Prostate gland (tissue), 2 donors: ENCODE results near the gene MYL12A. TPM values are rescaled to one million over a fixed set of nuclear protein-coding genes. Genes with fewer than 3 reads are reported as not detected.

Experiments
- DNase-seq: peaks from one replicate; pipeline ENCODE4 v3.0.0-alpha.2; 2019; ENCODE audit warnings: low spot score
- H3K27ac ChIP-seq, 2 donors: fragments of 200-600 bp; sonication (generic); 2 replicates each; pipeline ENCODE4 v1.5.1; 2017 to 2019
- H3K27me3 ChIP-seq: fragments of 200-600 bp; sonication (generic); replicated peaks from 2 replicates; pipeline ENCODE4 v1.5.1; 2019; ENCODE audit not compliant: insufficient read depth
- H3K36me3 ChIP-seq, 2 donors: fragments of 200-600 bp; sonication (generic); 1 replicate in 1 of 2; 2 replicates in 1 of 2; pipeline versions ENCODE4 v1.5.1 to v1.8.1; 2017 to 2019
- H3K4me1 ChIP-seq: fragments of 200-600 bp; sonication (generic); replicated peaks from 2 replicates; pipeline ENCODE4 v1.5.1; 2019
- H3K4me3 ChIP-seq, 2 donors: fragments of 200-600 bp; sonication (generic); 2 replicates each; pipeline ENCODE4 v1.5.1; 2017 to 2019
- H3K9me3 ChIP-seq: fragments of 200-600 bp; sonication (generic); 2 replicates; pipeline ENCODE4 v1.5.1; 2017
- POLR2A ChIP-seq: fragments of 450-650 bp; IDR thresholded peaks from one replicate; pipeline ENCODE4 v1.6.1; 2016; ENCODE audit warnings: antibody characterized with exemption, mild to moderate bottlenecking
- POLR2AphosphoS5 ChIP-seq: sonication (generic); formaldehyde crosslinking; IDR thresholded peaks from one replicate; pipeline ENCODE4 v1.6.1; 2017; ENCODE audit warnings: antibody characterized with exemption
- WGBS: methylation state at CpG from one replicate; pipeline ENCODE4 v1.1.5; 2018; 5-methylcytosine and 5-hydroxymethylcytosine counted together
- intact Hi-C: fragments of 100-400 bp; cut with DNase I; formaldehyde crosslinking; loops from one replicate; pipeline ENCODE4 v1.14.2; 2022
- total RNA-seq, 2 donors: library from RNA; depleted of rRNA; stranded (reverse); fragments of >200 nt; gene quantifications; one replicate each; pipeline ENCODE4 v1.1.0, GENCODE V29; 2016
- TF ChIP-seq, protein P1 (sequence below), 4 experiments: fragments of 200-600 bp in 2 of 4; fragments of 450-650 bp in 2 of 4; sonication (generic) in 2 of 4; IDR thresholded peaks; 1 replicate in 3 of 4; 2 replicates in 1 of 4; pipeline ENCODE4 v1.5.1; 2016 to 2019; ENCODE audit warnings: antibody characterized with exemption in 4 of 4, mild to moderate bottlenecking in 2 of 4, moderate library complexity in 2 of 4

The MYL12A gene
- total RNA-seq, 2 donors from 2014 or later = 245 to 267 TPM

DNA sequence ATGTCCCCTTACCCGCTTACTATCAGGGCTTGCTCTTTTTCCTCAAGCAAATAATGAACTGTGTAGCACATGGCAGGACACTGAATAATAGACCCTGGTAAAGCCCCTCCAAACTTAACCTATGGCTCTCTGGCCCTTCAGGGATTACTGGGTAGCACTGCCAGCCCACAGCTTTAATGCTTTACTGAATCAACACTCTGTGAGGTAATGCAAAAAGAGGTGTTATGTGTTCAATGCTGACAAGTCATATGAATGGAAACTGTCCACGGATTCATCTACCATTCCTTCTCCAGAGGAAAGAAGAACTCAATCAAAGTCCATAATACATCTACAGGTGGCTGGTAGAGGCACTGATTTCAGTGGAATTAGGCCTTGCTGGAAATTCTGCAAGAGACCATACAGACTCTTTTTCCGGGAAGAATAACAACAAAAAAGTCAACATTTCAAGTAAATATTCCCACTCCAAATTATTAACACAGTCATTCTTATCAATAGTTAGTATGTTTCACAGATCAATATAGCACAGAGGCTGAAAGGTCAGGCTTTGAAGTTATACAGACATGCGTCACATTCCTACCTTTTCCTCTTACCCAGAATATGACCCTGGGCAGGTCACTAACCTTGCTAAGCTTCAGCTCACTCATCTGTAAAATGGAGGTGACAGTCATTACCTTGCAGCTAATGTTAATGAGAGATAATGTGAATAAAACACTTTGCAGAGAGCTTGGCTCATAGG lies 14.0 kb upstream of the MYL12A start:
- WGBS = 89% methylated on average over 4 of the region's 4 CpGs
- DNase-seq = no peak
- intact Hi-C loops = no loop called here
- H3K4me3 ChIP-seq = no peak overlapping the region
- H3K9me3 ChIP-seq = no peaks in the 10 kb centered on the region
- H3K27me3 ChIP-seq = no peaks in the 10 kb centered on the region
- H3K4me1 ChIP-seq = no peaks in the 10 kb centered on the region
- no peaks in the 10 kb centered on the region for H3K36me3 ChIP-seq
- TF ChIP-seq POLR2AphosphoS5 = no peak
- no peak for TF ChIP-seq POLR2A
- TF ChIP-seq, protein P1, sequence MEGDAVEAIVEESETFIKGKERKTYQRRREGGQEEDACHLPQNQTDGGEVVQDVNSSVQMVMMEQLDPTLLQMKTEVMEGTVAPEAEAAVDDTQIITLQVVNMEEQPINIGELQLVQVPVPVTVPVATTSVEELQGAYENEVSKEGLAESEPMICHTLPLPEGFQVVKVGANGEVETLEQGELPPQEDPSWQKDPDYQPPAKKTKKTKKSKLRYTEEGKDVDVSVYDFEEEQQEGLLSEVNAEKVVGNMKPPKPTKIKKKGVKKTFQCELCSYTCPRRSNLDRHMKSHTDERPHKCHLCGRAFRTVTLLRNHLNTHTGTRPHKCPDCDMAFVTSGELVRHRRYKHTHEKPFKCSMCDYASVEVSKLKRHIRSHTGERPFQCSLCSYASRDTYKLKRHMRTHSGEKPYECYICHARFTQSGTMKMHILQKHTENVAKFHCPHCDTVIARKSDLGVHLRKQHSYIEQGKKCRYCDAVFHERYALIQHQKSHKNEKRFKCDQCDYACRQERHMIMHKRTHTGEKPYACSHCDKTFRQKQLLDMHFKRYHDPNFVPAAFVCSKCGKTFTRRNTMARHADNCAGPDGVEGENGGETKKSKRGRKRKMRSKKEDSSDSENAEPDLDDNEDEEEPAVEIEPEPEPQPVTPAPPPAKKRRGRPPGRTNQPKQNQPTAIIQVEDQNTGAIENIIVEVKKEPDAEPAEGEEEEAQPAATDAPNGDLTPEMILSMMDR (IDR thresholded peaks at IDR 0.05) = no peak
- H3K27ac ChIP-seq = no peak overlapping the region

DNA sequence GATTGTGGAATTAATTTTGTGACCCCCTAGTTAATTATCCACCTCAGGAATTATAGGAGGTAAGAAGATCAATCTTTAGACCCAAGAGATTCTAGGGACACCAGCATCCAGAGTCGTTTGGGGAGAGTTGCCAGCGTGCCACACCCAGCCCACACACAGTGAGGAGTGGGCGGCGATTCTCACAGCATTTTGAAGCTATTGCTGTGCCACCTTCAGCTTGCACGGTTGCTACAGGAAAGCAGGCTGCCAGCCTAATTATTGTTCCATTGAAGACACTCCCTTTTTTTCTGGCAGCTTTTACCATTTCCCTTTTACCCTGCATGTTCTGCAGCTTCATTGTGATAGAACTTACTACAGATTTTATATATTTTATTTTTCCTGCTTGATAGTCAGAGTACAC lies 13.1 kb upstream of the MYL12A start:
- Histone ChIP-seq H3K27me3 (no peaks in the 10 kb centered on the region), H3K36me3 (no peaks in the 10 kb centered on the region), H3K4me3 (no peak overlapping the region), H3K4me1 (no peaks in the 10 kb centered on the region), H3K9me3 (no peaks in the 10 kb centered on the region), H3K27ac (no peak overlapping the region)
- 43% methylated on average over 5 of the region's 5 CpGs for WGBS
- TF ChIP-seq, protein P1 (IDR thresholded peaks at IDR 0.05) = no peak
- TF ChIP-seq POLR2A (no peak), POLR2AphosphoS5 (no peak)
- DNase-seq = no peak
- intact Hi-C loops = no loop called here

DNA sequence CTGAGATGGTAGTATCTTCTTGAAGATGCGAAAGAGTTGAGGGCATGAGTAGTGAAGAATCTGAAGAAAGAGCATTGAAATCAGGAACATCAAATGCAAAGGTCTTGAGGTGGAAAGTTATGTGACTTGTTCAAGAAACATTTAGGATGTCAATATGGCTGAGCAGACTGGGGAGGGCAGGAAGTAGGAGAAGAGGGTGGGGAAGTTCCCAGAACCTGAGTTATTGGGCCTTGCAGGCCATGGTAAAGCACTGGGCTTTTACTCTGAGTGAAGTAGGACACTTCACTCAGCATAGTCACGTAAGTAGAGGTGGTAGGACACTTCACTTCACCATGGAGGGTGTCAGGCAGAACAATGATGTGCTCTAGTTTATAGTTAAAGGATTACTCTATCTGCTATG lies 11.8 kb upstream of the MYL12A start:
- H3K36me3 ChIP-seq = no peaks in the 10 kb centered on the region
- 98% methylated on average over 2 of the region's 2 CpGs for WGBS
- H3K27me3 ChIP-seq = no peaks in the 10 kb centered on the region
- no peaks in the 10 kb centered on the region for H3K9me3 ChIP-seq
- intact Hi-C loops = no loop called here
- DNase-seq = no peak
- no peak overlapping the region for H3K4me3 ChIP-seq
- H3K4me1 ChIP-seq = no peaks in the 10 kb centered on the region
- TF ChIP-seq, protein P1 (IDR thresholded peaks at IDR 0.05) = no peak
- TF ChIP-seq POLR2A (no peak), POLR2AphosphoS5 (no peak)
- no peak overlapping the region for H3K27ac ChIP-seq

GRCh38 chr18:3236470-3236869 lies 11.1 kb upstream of the MYL12A start:
- H3K36me3 ChIP-seq = no peaks in the 10 kb centered on the region
- H3K9me3 ChIP-seq = no peaks in the 10 kb centered on the region
- H3K27me3 ChIP-seq = no peaks in the 10 kb centered on the region
- H3K27ac ChIP-seq = no peak overlapping the region
- DNase-seq = no peak
- TF ChIP-seq POLR2A (no peak), POLR2AphosphoS5 (no peak)
- TF ChIP-seq, protein P1 (IDR thresholded peaks at IDR 0.05) = no peak
- whole genome bisulfite sequencing = 71% methylated on average over 4 of the region's 4 CpGs
- intact Hi-C loops = no loop called here
- H3K4me1 ChIP-seq = no peaks in the 10 kb centered on the region
- no peak overlapping the region for H3K4me3 ChIP-seq

DNA sequence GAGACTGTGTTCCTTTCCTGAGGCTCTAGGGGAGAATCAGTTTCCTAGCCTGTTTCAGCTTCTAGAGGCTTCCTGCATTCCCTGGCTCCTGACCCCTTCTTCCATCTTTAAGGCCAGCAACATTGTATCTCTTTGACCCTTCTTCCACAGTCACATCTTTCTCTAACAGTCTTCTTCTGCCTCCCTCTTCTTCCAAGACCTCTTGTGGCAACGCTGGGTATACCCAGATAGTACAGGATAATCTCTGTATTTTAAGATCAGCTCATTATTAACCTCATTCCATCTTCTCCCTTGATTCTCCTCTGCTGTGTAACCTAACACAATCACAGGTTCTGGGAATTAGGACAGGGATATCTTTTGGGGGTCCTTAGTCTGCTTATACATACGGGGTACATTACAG lies 8.9 kb upstream of the MYL12A start:
- TF ChIP-seq, protein P1 (IDR thresholded peaks at IDR 0.05) = no peak
- no peak for TF ChIP-seq POLR2AphosphoS5
- no peak for TF ChIP-seq POLR2A
- WGBS = 86% methylated on average over 2 of the region's 2 CpGs
- intact Hi-C loops = no loop called here

More for the DNA sequence above, 8.9 kb upstream of the MYL12A start:
- H3K36me3 ChIP-seq = no peaks in the 10 kb centered on the region
- H3K27me3 ChIP-seq = no peaks in the 10 kb centered on the region
- H3K4me1 ChIP-seq = no peaks in the 10 kb centered on the region
- H3K27ac ChIP-seq = no peak overlapping the region
- no peaks in the 10 kb centered on the region for H3K9me3 ChIP-seq
- no peak for DNase-seq
- no peak overlapping the region for H3K4me3 ChIP-seq
